Ovary (tissue), 9 donors: ENCODE measurements around the gene ZDHHC22. TPM values are rescaled to one million over a fixed set of nuclear protein-coding genes. Genes with fewer than 3 reads are reported as not detected.

Experiments
- DNase-seq, 5 donors: peaks; one replicate each; pipeline ENCODE4 v3.0.0-alpha.2; 2019 to 2020
- H3K27ac ChIP-seq, 2 donors: fragments of 200-600 bp; one replicate each; pipeline versions ENCODE4 v1.5.1 to v1.8.0; 2019 to 2022
- H3K27me3 ChIP-seq: fragments of 200-600 bp; one replicate; pipeline ENCODE4 v1.8.0; 2022
- H3K36me3 ChIP-seq: fragments of 200-600 bp; sonication (generic); one replicate; pipeline ENCODE4 v1.5.1; 2019
- H3K4me1 ChIP-seq: one replicate; pipeline ENCODE4 v1.8.1; 2013; ENCODE audit warnings: mild to moderate bottlenecking, moderate library complexity; ENCODE audit not compliant: insufficient read depth
- H3K4me3 ChIP-seq: fragments of 200-600 bp; sonication (generic); one replicate; pipeline ENCODE4 v1.5.1; 2017
- H3K9me3 ChIP-seq, 2 donors: fragments of 200-600 bp in 1 of 2; sonication (generic) in 1 of 2; one replicate each; pipeline versions ENCODE4 v1.5.1 to v1.8.1; 2013 to 2019; ENCODE audit warnings: mild to moderate bottlenecking in 1 of 2, moderate library complexity in 1 of 2
- CTCF ChIP-seq, 3 donors: fragments of 450-650 bp in 2 of 3; fragments of 200-600 bp in 1 of 3; IDR thresholded peaks; one replicate each; pipeline versions ENCODE4 v1.5.1 to v1.8.0; 2016 to 2022; ENCODE audit warnings: antibody characterized with exemption in 3 of 3, mild to moderate bottlenecking in 1 of 3
- EP300 ChIP-seq: sonication (generic); formaldehyde crosslinking; IDR thresholded peaks from one replicate; pipeline ENCODE4 v1.6.1; 2017; ENCODE audit warnings: antibody characterized with exemption
- POLR2A ChIP-seq: fragments of 450-650 bp; IDR thresholded peaks from one replicate; pipeline ENCODE4 v1.6.1; 2017; ENCODE audit warnings: antibody characterized with exemption, mild to moderate bottlenecking, moderate library complexity
- WGBS, 3 donors: extraction: QIAGEN DNeasy Blood & Tissue Kit in 1 of 3; methylation state at CpG; one replicate each; pipeline versions ENCODE4 v1.1.5 to v1.1.7; 2013 to 2017; 5-methylcytosine and 5-hydroxymethylcytosine counted together
- intact Hi-C, 4 donors: fragments of 100-400 bp; cut with DNase I; formaldehyde crosslinking; loops; one replicate each; pipeline versions ENCODE4 v1.11.0 to v1.15.1; 2022 to 2023
- polyA plus RNA-seq, 2 donors: library from polyadenylated mRNA; stranded (reverse); fragments of 200-250 nt in 1 of 2; fragments of 350-450 nt in 1 of 2; fragmentation: Illumina TruSeq in 1 of 2; extraction: RNeasy Lipid Tissue Mini Kit (QIAGEN cat#74804) in 1 of 2; gene quantifications; one replicate each; pipeline ENCODE4 v1.2.3, GENCODE V29; 2013 to 2014
- total RNA-seq, 7 donors: library from RNA; depleted of rRNA in 2 of 7; stranded (reverse); fragments of >200 nt in 2 of 7; fragmentation: NEBNext Ultra II Directional in 3 of 7; extraction: Animal tissue kit (Norgen Biotek cat#: 25700) in 3 of 7; gene quantifications; one replicate each; pipeline versions ENCODE4 v1.1.0 to v1.2.4, GENCODE V29; 2016 to 2023
- donor health status: DM: no; HTN: no; CAD: no; lungs with moderate emphysema.
- donor health status: DM: no; HTN: no; CAD: no.
- donor health status: Bipolar disorder and iron deficiency.
- donor health status: DM: yes; HTN: yes; CAD: no.
- donor health status: DM: no; HTN: no; CAD: no.
- donor health status: DM: yes; HTN: yes; CAD: no.

Gene ZDHHC22
- total and polyA plus RNA-seq, 9 donors = 0.02 TPM; not detected in 8

- no peak overlapping the region for H3K27ac ChIP-seq
- 13 to 22% (median 17%) methylated on average over 15 of the region's 15 CpGs for WGBS, 3 donors
- H3K36me3 ChIP-seq = no peaks in the 10 kb centered on the region
- no peaks in the 10 kb centered on the region for H3K9me3 ChIP-seq
- H3K4me1 ChIP-seq = peaks cover 8% of the 10 kb centered on the region
- H3K27me3 ChIP-seq = no peaks in the 10 kb centered on the region
- intact Hi-C loops = no loop called here
- peak in 3 of 5 donors; percentile 29 to 50 (median 38) for DNase-seq
- H3K4me3 ChIP-seq = no peak overlapping the region
- TF ChIP-seq EP300 (no peak), CTCF (IDR thresholded peaks at IDR 0.05) (no peak), POLR2A (no peak)
Observed at GRCh38 chr14:77186911-77187648, 45.5 kb upstream of the ZDHHC22 start.

GRCh38 chr14:77185093-77185465 is 43.5 kb upstream of the ZDHHC22 start:
- Histone ChIP-seq H3K4me1 (peaks cover 13% of the 10 kb centered on the region), H3K27ac (no peak overlapping the region), H3K36me3 (no peaks in the 10 kb centered on the region), H3K9me3 (no peaks in the 10 kb centered on the region), H3K4me3 (no peak overlapping the region), H3K27me3 (no peaks in the 10 kb centered on the region)
- DNase-seq = no peak
- intact Hi-C loops = no loop called here
- 86 to 90% (median 89%) methylated on average over 2 of the region's 2 CpGs for WGBS, 3 donors
- TF ChIP-seq EP300 (no peak), POLR2A (no peak), CTCF (IDR thresholded peaks at IDR 0.05) (no peak)

GRCh38 chr14:77184396-77185092 is 43.0 kb upstream of the ZDHHC22 start:
- TF ChIP-seq EP300 (no peak), POLR2A (no peak), CTCF (IDR thresholded peaks at IDR 0.05) (no peak)
- H3K27ac ChIP-seq = no peak overlapping the region
- H3K27me3 ChIP-seq = no peaks in the 10 kb centered on the region
- H3K36me3 ChIP-seq = no peaks in the 10 kb centered on the region
- DNase-seq = no peak
- no peaks in the 10 kb centered on the region for H3K9me3 ChIP-seq
- WGBS, 3 donors = 62 to 67% (median 66%) methylated on average over 11 of the region's 11 CpGs
- intact Hi-C loops = no loop called here
- peaks cover 13% of the 10 kb centered on the region for H3K4me1 ChIP-seq
- no peak overlapping the region for H3K4me3 ChIP-seq

GRCh38 chr14:77183896-77184295 is 42.3 kb upstream of the ZDHHC22 start:
- no peak overlapping the region for H3K4me3 ChIP-seq
- TF ChIP-seq EP300 = no peak
- H3K27me3 ChIP-seq = no peaks in the 10 kb centered on the region
- intact Hi-C loops = no loop called here
- peaks cover 13% of the 10 kb centered on the region for H3K4me1 ChIP-seq
- 67 to 80% (median 72%) methylated on average over 5 of the region's 5 CpGs for WGBS, 3 donors
- H3K27ac ChIP-seq = no peak overlapping the region
- H3K9me3 ChIP-seq = no peaks in the 10 kb centered on the region
- no peaks in the 10 kb centered on the region for H3K36me3 ChIP-seq
- DNase-seq = no peak
